T-helper 1 cell (primary cell): ENCODE data around the gene FBXO28.

ENCODE experiments used
- DNase-seq, 5 donors: peaks; one replicate each; pipeline ENCODE4 v3.0.0-alpha.2; 2012 to 2020

Gene FBXO28

GRCh38 chr1:224096773-224097172 lies 17.1 kb upstream of the FBXO28 start:
- no peak for DNase-seq

DNA sequence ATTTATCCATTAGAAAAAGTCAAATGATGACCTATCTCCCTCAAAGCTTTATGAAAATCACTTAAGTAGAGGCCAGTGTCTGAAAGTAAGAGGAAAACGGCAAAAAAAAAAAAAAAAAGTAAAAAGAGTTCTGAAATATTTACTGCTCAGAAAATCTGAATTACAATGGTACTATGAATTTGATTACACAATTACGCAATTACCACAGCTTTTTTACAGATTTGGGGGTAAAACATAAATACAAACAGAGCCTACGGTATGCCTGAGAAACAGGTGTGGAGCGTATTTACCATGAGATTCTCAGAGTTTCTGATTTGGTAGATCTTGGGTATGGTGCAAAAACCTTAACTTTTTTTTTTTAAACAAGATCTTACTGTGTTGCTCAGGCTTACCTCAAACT lies 15.9 kb upstream of the FBXO28 start:
- no peak for DNase-seq

GRCh38 chr1:224106568-224107281 lies 7.2 kb upstream of the FBXO28 start:
- peak in 1 of 5 donors; percentile 54 for DNase-seq

- DNase-seq, result no peak
Measured at GRCh38 chr1:224107282-224107625, 6.7 kb upstream of the FBXO28 start.

GRCh38 chr1:224108991-224109390 lies 4.9 kb upstream of the FBXO28 start:
- no peak for DNase-seq

GRCh38 chr1:224109981-224110380 lies 3.9 kb upstream of the FBXO28 start:
- no peak for DNase-seq

DNA sequence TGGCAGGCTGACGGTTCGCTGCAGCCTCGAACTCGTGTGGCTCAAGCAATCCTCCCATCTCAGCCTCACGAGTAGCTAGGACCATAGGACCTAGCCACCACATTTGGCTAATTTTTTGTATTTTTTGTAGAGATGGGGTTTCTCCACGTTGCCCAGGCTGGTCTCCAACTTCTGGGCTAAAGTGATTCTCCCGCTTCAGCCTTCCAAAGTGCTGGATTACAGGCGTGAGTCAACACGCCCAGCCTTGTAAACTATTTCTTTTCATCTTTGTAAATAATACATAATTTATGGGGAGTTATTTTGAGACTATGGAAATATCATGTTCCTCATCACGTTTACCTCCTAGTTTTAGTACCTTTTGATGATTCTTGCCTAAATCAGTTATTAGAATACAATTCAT lies 906 bp upstream of the FBXO28 start:
- DNase-seq, result no peak

- DNase-seq, result no peak
Measured at GRCh38 chr1:224113545-224113917, 380 bp upstream of the FBXO28 start.

DNA sequence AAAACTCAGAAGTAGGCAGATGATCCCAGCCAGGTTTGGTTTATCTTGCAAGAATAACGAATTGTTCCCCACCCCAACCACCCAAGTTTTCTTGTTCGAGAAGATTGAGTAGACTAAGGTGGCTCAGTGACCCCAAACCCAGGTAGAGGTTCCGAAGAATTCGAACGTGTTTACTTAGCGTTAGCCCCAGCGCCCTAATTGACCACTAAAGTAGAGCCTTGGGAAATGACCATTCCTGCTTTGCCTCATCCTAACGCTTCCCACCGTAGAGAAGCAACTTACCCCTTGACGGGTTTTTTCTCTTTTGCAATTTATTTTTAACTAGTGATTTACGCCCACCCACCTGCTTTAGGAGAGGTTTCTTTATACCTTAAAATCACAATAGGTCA lies 870 bp downstream of the FBXO28 start:
- DNase-seq, result no peak

- peak in 1 of 5 donors; percentile 73 for DNase-seq
Measured at GRCh38 chr1:224116131-224116530, 2.2 kb downstream of the FBXO28 start.

GRCh38 chr1:224118688-224119087 lies 4.8 kb downstream of the FBXO28 start:
- DNase-seq, result no peak

DNA sequence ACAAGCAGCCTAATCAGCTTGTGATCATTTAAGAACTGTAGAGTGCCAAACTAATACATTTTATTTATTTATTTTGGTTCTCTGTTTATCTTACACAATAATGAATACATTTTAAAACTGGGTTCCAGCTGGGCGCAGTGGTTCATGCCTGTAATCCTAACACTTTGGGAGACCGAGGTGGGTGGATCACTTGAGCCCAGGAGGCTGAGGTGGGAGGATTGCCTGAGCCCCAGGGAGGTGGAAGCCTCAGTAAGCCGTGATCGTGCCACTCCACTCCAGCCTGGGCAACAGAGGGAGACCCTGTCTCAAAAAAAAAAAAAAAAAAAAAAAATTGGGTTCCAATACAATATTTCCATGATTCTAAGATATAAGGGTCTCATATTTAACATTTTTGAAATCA lies 9.2 kb downstream of the FBXO28 start:
- no peak for DNase-seq

DNA sequence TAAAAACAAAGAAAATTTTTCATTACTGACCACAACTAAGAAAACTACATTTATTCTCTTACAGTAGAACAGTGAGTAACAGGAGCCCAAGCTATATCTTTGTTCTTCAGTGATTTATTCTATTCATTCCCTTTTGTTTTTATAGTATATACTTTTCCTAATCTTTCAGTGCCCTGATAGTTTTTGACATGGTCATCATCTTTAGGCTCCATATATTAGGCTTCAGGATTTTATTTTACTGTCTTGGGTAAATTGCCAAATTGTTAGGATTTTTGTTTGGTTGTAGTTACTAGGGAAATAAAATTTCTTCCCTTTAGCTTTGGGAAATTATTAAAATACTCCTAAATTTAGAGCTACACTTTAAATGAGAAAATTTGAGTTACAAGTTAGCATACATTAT lies 10.3 kb downstream of the FBXO28 start:
- no peak for DNase-seq

- DNase-seq, result no peak
Measured at GRCh38 chr1:224127925-224128819, 14.3 kb downstream of the FBXO28 start.

- DNase-seq, result no peak
Measured at GRCh38 chr1:224131253-224131652, 17.3 kb downstream of the FBXO28 start.

DNA sequence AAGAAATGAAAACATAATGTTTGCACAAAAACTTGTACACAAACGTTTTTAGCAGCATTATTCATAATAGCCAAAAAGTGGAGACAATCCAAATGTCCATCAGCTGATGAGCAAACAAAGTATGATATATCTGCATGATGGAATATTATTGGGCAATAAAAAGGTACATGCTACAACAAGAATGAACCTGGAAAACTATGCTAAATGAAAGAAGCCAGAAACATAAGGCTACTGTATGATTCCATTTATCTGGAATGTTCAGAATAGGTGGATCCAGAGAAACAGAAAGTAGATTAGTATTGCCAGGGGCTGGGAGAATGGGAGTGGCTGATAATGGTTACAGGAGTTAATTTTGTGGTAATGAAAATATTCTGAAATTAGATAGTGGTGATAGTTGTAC lies 19.0 kb downstream of the FBXO28 start:
- DNase-seq, result no peak

DNA sequence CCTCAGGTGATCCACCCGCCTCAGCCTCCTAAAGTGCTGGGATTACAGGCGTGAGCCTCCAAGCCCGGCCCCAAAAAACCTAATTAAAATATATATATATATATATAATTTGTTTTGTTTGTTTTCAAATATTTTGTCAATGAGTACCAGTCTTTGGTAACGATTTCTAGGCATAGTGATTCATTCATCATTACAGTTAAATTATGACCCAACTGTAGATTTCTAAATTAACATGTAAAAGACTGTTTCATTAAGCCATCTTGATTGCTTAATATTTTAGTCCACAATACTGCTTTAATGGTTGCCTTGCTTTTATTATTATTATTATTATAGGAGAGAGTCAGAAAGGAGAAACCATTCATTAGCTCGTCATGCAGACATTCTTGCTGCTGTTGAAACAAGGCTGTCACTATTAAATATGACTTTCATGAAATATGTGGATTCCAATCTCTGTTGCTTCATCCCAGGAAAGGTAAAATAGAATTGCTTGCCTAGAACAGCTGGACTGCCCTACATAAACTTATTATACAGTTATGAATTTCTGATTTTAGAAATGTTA lies 19.9 kb downstream of the FBXO28 start:
- no peak for DNase-seq

- no peak for DNase-seq
Measured at GRCh38 chr1:224137518-224137917, 23.6 kb downstream of the FBXO28 start.

- DNase-seq, result no peak
Measured at GRCh38 chr1:224138198-224138597, 24.3 kb downstream of the FBXO28 start.

- no peak for DNase-seq
Measured at GRCh38 chr1:224141693-224142092, 27.8 kb downstream of the FBXO28 start.

GRCh38 chr1:224149709-224150108 lies 35.8 kb downstream of the FBXO28 start:
- DNase-seq, result no peak

- DNase-seq, result no peak
Measured at GRCh38 chr1:224151117-224151516, 37.2 kb downstream of the FBXO28 start.

- no peak for DNase-seq
Measured at GRCh38 chr1:224157316-224157715, 43.4 kb downstream of the FBXO28 start.

- no peak for DNase-seq
Measured at GRCh38 chr1:224159541-224159940, 45.6 kb downstream of the FBXO28 start.
